Heart left ventricle (tissue), 13 donors: ENCODE measurements around the gene RELL1.

Experiments used
- POLR2A ChIP-seq, 2 donors: fragments of 450-650 bp; IDR thresholded peaks; one replicate each; pipeline ENCODE4 v1.6.1; 2017; ENCODE audit warnings: antibody characterized with exemption in 2 of 2, mild to moderate bottlenecking in 2 of 2, moderate library complexity in 2 of 2
- TF ChIP-seq, protein P1 (sequence below), 12 donors: fragments of 200-600 bp; sonication (generic) in 4 of 12; IDR thresholded peaks; one replicate each; pipeline versions ENCODE4 v1.5.0 to v1.8.0; 2018 to 2022; ENCODE audit warnings: antibody characterized with exemption in 12 of 12, mild to moderate bottlenecking in 5 of 12
- donor health status: ischemic (EF 13 %, LVEDD 7.1; RV severe dilation, severe dysfunction).
- donor health status: DM: no; HTN: yes; CAD: no.
- donor health status: DM: no; HTN: no; CAD: no.
- donor health status: ischemic (EF 25% LVEDD 6.9; RV normal size, moderate dysfunction).
- donor health status: ischemic (EF 25% LVEDD 5.7; RV mildly dilated, moderate dysfunction).
- donor health status: ischemic (EF 35%, LVEDD 5.7; RV mildly dilated, moderate dysfunction).
- donor health status: nonischemic (EF 11% LVEDD 7.7; RV severe dilation, severe dysfunction).
- donor health status: DM: yes; HTN: yes; CAD: no.
- donor health status: PGD.
- donor health status: ischemic (EF 29% LVEDD 5.4; RV normal size, mild dysfunction).
- donor health status: nonischemic (EF 23%, LVEDD 6.1; RV moderate dilation, normal function).

DNA sequence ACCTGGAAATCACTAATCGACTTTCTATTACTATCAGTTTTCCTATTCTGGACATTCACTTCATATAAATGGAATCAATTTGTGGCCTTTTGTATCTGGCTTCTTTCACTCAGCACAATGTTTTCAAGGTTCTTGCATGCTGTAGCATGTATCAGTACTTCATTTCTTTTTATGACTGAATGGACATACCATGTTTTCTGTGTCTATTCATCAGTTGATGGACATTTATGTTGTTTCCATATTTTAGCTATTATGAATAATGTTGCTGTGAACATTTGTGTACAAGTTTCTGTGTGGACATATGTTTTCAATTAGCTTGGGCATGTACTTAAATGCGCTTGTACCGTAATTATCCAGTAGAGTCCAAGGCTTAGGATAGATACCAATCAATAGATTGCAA lies 19.9 kb upstream of the RELL1 start:
- TF ChIP-seq, protein P1, sequence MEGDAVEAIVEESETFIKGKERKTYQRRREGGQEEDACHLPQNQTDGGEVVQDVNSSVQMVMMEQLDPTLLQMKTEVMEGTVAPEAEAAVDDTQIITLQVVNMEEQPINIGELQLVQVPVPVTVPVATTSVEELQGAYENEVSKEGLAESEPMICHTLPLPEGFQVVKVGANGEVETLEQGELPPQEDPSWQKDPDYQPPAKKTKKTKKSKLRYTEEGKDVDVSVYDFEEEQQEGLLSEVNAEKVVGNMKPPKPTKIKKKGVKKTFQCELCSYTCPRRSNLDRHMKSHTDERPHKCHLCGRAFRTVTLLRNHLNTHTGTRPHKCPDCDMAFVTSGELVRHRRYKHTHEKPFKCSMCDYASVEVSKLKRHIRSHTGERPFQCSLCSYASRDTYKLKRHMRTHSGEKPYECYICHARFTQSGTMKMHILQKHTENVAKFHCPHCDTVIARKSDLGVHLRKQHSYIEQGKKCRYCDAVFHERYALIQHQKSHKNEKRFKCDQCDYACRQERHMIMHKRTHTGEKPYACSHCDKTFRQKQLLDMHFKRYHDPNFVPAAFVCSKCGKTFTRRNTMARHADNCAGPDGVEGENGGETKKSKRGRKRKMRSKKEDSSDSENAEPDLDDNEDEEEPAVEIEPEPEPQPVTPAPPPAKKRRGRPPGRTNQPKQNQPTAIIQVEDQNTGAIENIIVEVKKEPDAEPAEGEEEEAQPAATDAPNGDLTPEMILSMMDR (IDR thresholded peaks at IDR 0.05): no peak
- no peak for TF ChIP-seq POLR2A (IDR thresholded peaks at IDR 0.05)
